Right kidney (tissue), 9 donors: Measurements from ENCODE around the gene C2orf68.
A peak's percentile ranks its signal among the peaks of the same experiment; 100 is the strongest.
"Not testable (repeated sequence)": the region's sequence is repeated elsewhere in the genome, so short reads cannot be mapped to it uniquely, and the experiment has no call there.

Experiments
- DNase-seq: peaks from one replicate; pipeline ENCODE4 v3.0.0-alpha.2; 2016
- long read RNA-seq, 8 donors: transcript quantifications; one replicate each; lab custom pipeline, GENCODE V29; 2026

C2orf68 gene
- long read RNA-seq, donor 1, transcript C2orf68-201 (4 exons, 2,837 nt): major isoform, 10 of 34 reads
- long read RNA-seq, donor 1, partial matches to known transcripts: 21 of 34 reads
- long read RNA-seq, donor 1, other reads (novel, unspliced or antisense): 0 of 34 reads
- long read RNA-seq, donor 2, transcript C2orf68-201 (4 exons, 2,837 nt): major isoform, 9 of 15 reads
- long read RNA-seq, donor 2, partial matches to known transcripts: 0 of 15 reads
- long read RNA-seq, donor 2, other reads (novel, unspliced or antisense): 0 of 15 reads
- long read RNA-seq, donor 3, transcript C2orf68-202 (2 exons, 1,722 nt): major isoform, 6 of 9 reads
- long read RNA-seq, donor 3, partial matches to known transcripts: 0 of 9 reads
- long read RNA-seq, donor 3, other reads (novel, unspliced or antisense): 0 of 9 reads
- long read RNA-seq, donor 4, transcript C2orf68-201 (4 exons, 2,837 nt): major isoform, 8 of 16 reads
- long read RNA-seq, donor 4, transcript C2orf68-202 (2 exons, 1,722 nt): minor isoform, 6 of 16 reads
- long read RNA-seq, donor 4, partial matches to known transcripts: 0 of 16 reads
- long read RNA-seq, donor 4, other reads (novel, unspliced or antisense): 0 of 16 reads
- long read RNA-seq, donor 5, transcript C2orf68-201 (4 exons, 2,837 nt): major isoform, 9 of 43 reads
- long read RNA-seq, donor 5, partial matches to known transcripts: 30 of 43 reads
- long read RNA-seq, donor 5, other reads (novel, unspliced or antisense): 0 of 43 reads
- long read RNA-seq, donor 6, transcript C2orf68-202 (2 exons, 1,722 nt): major isoform, 6 of 11 reads
- long read RNA-seq, donor 6, partial matches to known transcripts: 0 of 11 reads
- long read RNA-seq, donor 6, other reads (novel, unspliced or antisense): 0 of 11 reads
- long read RNA-seq, donor 7, transcript C2orf68-202 (2 exons, 1,722 nt): minor isoform, 6 of 40 reads
- long read RNA-seq, donor 7, transcript C2orf68-201 (4 exons, 2,837 nt): major isoform, 8 of 40 reads
- long read RNA-seq, donor 7, partial matches to known transcripts: 24 of 40 reads
- long read RNA-seq, donor 7, other reads (novel, unspliced or antisense): 0 of 40 reads
- long read RNA-seq, donor 8, transcript C2orf68-201 (4 exons, 2,837 nt): major isoform, 9 of 14 reads
- long read RNA-seq, donor 8, partial matches to known transcripts: 0 of 14 reads
- long read RNA-seq, donor 8, other reads (novel, unspliced or antisense): 0 of 14 reads

GRCh38 chr2:85611705-85612587 lies at the start of gene C2orf68:
Gene C2orf68, minus strand, starts transcription at chr2:85612066. Its CDS starts 82 bp downstream, at chr2:85611984.
- DNase-seq: peak; percentile 89

GRCh38 chr2:85661139-85661858 lies 49.4 kb upstream of the C2orf68 start:
- no peak for DNase-seq

GRCh38 chr2:85660725-85661124 lies 48.9 kb upstream of the C2orf68 start:
- DNase-seq: no peak

- not testable (repeated sequence) for DNase-seq
These were observed 48.4 kb upstream of the C2orf68 start for GRCh38 chr2:85660301-85660700.

GRCh38 chr2:85659324-85659981 lies 47.6 kb upstream of the C2orf68 start:
- no peak for DNase-seq

GRCh38 chr2:85657399-85657798 lies 45.5 kb upstream of the C2orf68 start:
- not testable (repeated sequence) for DNase-seq

- DNase-seq: no peak
These were observed 44.6 kb upstream of the C2orf68 start for GRCh38 chr2:85656468-85656867.

GRCh38 chr2:85655961-85656417 lies 44.1 kb upstream of the C2orf68 start:
- DNase-seq: no peak

- no peak for DNase-seq
These were observed 42.1 kb upstream of the C2orf68 start for GRCh38 chr2:85653996-85654395.

- no peak for DNase-seq
These were observed 40.2 kb upstream of the C2orf68 start for GRCh38 chr2:85652056-85652455.

- DNase-seq: no peak
These were observed 39.2 kb upstream of the C2orf68 start for GRCh38 chr2:85651097-85651496.

GRCh38 chr2:85650456-85650855 lies 38.6 kb upstream of the C2orf68 start:
- DNase-seq: no peak

- no peak for DNase-seq
These were observed 37.6 kb upstream of the C2orf68 start for GRCh38 chr2:85649201-85650190.

GRCh38 chr2:85648619-85649018 lies 36.8 kb upstream of the C2orf68 start:
- no peak for DNase-seq

- DNase-seq: no peak
These were observed 36.1 kb upstream of the C2orf68 start for GRCh38 chr2:85647823-85648526.

- no peak for DNase-seq
These were observed 34.3 kb upstream of the C2orf68 start for GRCh38 chr2:85646166-85646565.

- no peak for DNase-seq
These were observed 33.0 kb upstream of the C2orf68 start for GRCh38 chr2:85644909-85645308.

GRCh38 chr2:85642725-85643124 lies 30.9 kb upstream of the C2orf68 start:
- DNase-seq: no peak
